VCaP (cell line): ENCODE results near the gene MRRF.
A peak's percentile ranks its signal among the peaks of the same experiment; 100 is the strongest.

ENCODE experiments used
- H3K27ac ChIP-seq: fragments of 450-650 bp; 2 replicates; pipeline ENCODE4 v1.5.1; 2017
- TF ChIP-seq, protein P1 (sequence below): fragments of 450-650 bp; conservative IDR thresholded peaks from 2 replicates; pipeline ENCODE4 v1.5.1; 2017; ENCODE audit warnings: mild to moderate bottlenecking, moderate library complexity

The MRRF gene

GRCh38 chr9:122378236-122378635, 113.6 kb downstream of the MRRF start:
- peak overlapping the region; percentile 80 for H3K27ac ChIP-seq
- TF ChIP-seq, protein P1, sequence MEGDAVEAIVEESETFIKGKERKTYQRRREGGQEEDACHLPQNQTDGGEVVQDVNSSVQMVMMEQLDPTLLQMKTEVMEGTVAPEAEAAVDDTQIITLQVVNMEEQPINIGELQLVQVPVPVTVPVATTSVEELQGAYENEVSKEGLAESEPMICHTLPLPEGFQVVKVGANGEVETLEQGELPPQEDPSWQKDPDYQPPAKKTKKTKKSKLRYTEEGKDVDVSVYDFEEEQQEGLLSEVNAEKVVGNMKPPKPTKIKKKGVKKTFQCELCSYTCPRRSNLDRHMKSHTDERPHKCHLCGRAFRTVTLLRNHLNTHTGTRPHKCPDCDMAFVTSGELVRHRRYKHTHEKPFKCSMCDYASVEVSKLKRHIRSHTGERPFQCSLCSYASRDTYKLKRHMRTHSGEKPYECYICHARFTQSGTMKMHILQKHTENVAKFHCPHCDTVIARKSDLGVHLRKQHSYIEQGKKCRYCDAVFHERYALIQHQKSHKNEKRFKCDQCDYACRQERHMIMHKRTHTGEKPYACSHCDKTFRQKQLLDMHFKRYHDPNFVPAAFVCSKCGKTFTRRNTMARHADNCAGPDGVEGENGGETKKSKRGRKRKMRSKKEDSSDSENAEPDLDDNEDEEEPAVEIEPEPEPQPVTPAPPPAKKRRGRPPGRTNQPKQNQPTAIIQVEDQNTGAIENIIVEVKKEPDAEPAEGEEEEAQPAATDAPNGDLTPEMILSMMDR, result no peak

GRCh38 chr9:122379340-122379739, 114.7 kb downstream of the MRRF start:
- TF ChIP-seq, protein P1, result no peak; the same call in 1 of the 2 replicates
- no peak overlapping the region for H3K27ac ChIP-seq

GRCh38 chr9:122380293-122380692, 115.6 kb downstream of the MRRF start:
- no peak overlapping the region for H3K27ac ChIP-seq
- TF ChIP-seq, protein P1, result no peak
